Posterior vena cava (tissue), 2 donors: ENCODE data around the gene FEM1B. TPM values are rescaled to one million over a fixed set of nuclear protein-coding genes. Genes with fewer than 3 reads are reported as not detected.

ENCODE experiments used
- DNase-seq: peaks from one replicate; pipeline ENCODE4 v3.0.0-alpha.2; 2020; ENCODE audit warnings: low spot score
- intact Hi-C, 2 donors: fragments of 100-400 bp; cut with DNase I; formaldehyde crosslinking; loops; one replicate each; pipeline versions ENCODE4 v1.14.1 to v1.14.2; 2022 to 2023
- total RNA-seq, 2 donors: library from RNA; stranded (reverse); fragmentation: NEBNext Ultra II Directional; extraction: Animal tissue kit (Norgen Biotek cat#: 25700); gene quantifications; one replicate each; pipeline ENCODE4 v1.2.1, GENCODE V29; 2021
- donor health status: DM: yes; HTN: yes; CAD: no.
- donor health status: DM: yes; HTN: yes; CAD: no.

The FEM1B gene
- total RNA-seq, 2 donors from 2014 or later, result 98.5 to 138 TPM

DNA sequence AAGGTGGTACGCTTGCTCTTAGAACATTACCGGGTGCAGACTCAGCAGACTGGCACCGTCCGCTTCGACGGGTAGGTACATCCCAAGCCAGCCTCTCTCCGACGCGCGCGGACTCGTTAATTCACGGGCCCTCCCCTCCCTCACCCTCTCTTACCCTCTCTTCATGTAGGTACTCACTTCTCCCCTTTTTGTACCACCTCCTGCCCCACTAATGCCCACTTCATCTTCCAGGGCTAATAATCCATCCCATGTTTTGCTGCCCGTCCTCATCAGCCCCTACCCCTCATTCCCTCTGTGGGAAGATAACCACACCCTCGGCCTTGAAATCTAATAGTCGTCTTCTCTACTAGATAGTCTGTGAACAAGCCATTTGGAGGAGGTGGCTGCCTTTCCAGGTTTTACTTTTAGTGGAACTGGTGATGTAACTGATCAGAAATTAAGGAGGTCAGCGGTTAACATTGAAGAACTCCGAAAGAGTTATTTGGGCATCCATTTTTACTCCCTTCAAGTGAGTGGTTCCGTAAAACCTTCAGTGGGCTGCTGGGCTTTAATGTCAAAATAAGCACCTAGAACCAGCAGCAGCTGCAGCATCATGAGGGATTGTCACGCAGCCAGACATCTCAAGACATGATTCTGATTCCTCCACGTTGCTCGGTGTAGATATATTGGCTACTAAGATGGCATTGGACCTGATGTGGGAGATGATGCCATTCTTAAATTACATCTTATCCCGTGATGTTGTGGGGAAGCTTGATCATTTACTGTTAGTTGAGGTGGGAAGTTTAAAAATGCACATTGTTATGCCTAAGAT is 1.3 kb downstream of the FEM1B start:
- intact Hi-C loops, result no loop called here
- peak; percentile 85 for DNase-seq

DNA sequence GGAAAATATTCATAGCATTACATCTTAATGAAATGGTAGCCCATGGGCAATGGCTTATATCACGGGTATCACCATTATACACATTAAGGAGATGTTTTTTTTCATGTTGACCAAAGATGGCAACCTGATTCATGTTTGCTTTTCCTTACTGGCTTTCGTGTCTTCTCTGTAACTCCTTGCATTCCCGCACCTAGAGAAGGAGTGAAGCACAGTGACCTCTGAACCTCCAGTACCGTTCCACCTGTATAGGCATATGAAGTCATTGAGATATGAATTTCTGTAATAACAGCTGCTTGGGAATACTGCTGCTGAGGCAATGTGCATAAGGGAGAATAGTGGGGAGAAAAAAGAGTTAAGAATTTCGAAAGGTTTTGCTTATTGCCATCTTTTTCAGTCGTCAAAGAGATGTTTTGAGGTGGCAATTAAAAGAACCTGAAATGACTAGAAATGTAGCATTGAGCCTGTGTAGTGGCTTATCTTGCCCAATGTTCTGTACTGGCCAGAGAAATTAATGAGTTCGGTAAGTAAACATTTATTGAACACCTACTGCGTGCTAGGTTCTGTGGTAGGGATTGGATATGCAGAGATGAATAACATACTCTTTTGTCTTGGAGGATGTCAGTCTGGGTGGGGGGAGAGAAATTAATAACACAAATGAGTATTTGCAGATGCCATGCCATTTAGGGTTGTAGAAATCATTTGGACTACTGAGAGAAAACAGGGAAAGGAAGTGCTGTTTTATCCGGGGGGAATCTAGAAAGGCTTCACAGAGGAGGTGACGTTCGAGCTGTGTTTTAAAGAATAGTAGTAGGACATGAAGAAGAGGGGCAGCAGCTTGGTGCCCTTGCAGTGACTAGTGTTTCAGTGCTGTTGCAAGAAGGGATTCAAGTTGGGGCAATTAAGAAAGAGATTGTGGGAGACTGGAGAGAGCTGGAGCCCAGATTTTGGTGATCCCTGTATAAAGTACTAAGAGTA is 2.5 kb downstream of the FEM1B start:
- intact Hi-C loops, result no loop called here
- DNase-seq, result no peak

DNA sequence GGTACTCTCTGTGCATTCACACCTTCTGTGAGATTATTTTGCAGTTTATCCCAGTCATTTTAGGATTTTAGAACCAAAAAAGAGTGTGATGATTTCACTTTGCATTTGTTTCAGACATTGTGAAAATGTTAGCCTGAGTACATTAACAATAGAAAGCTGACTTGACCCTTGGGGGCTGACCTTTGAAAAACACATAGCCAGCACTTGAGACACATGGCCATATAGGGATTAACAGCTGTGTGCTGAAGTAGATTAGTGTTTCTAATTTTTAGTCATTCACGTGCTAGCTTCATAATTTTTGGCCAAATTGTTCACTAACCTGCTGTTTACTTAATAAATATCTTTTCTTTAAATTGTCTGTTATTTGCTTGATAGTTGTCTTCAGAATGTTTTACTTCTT is 3.5 kb downstream of the FEM1B start:
- intact Hi-C loops, result no loop called here
- no peak for DNase-seq

DNA sequence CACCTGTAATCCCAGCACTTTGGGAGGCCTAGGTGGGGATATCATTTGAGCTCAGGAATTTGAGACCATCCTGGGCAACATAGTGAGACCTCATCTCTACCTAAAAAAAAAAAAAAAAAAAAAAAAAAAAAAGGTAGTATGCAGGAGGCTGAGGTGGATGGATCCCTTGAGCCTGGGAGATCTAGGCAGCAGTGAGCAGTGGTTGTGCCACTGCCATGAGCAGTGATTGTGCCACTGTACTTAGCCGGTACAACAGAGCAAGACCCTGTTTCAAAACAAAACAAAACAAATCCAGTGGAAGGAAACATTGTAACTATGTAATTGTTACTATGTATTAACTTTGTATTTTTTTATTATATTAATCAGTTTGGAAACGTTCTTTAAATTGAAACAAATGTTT is 5.9 kb downstream of the FEM1B start:
- intact Hi-C loops, result no loop called here
- no peak for DNase-seq

DNA sequence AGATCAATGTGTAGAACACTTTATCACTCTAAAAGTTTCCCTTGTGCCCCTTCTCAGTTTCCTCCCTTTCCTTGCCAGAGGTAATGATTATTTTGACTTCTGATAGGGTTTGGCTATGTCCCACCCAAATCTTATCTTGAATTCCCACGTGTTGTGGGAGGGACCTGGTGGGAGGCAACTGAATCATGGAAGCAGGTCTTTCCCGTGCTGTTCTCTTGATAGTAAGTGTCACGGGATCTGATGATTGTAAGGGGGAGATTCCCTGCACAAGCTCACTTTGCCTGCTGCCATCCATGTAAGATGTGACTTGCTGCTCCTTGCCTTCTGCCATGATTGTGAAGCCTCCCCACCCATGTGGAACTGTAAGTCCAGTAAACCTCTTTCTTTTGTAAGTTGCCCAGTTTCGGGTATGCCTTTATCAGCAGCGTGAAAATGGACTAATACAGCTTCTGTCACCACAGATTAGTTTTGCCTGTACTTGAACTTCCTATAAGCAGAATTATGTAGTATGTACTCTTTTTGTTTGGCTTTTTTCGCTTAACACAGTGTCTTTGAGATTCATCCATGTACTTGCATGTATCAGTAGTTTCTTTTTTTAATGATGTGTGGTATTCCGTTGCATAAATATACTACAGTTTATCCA is 7.2 kb downstream of the FEM1B start:
- DNase-seq, result no peak
- intact Hi-C loops, result loop anchor here in 1 of 2 donors (5.0 kb wide), 1 partner anchor 32 kb away; no protein-coding TSS in a partner anchor

DNA sequence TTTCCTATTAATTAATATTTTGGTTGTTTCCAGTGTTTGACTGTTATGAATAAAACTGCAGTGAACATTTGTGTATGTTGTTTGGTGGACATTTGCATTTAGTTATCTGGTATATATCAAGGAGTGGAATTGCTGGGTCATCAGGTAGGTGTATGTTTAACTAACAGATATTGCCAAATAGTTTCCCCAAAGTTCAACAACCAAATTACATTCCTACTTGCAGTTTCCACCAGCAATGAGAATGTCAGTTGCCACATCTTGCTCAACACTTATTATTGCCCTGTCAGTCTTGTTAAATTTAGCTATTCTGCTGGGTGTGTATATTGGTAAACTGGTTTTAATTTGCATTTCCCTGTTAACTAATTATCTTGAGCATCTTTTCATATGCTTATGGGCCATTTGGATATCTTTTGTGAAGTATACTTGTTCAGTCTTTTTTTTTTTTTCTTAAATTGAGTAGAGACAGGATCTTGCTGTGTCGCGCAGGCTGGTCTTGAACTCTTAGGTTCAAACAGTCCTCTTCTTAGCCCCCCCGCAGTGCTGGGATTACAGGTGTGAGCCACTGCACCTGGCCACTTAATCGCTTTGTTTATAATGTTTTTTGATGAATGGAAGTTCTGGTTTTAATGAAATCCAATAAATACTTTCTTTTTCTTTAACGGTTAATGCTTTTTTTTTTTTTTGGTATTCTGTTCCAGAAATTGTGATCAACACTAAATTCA is 7.9 kb downstream of the FEM1B start:
- DNase-seq, result no peak
- intact Hi-C loops, result loop anchor here in 1 of 2 donors (5.0 kb wide), 1 partner anchor 33 kb away; no protein-coding TSS in a partner anchor

DNA sequence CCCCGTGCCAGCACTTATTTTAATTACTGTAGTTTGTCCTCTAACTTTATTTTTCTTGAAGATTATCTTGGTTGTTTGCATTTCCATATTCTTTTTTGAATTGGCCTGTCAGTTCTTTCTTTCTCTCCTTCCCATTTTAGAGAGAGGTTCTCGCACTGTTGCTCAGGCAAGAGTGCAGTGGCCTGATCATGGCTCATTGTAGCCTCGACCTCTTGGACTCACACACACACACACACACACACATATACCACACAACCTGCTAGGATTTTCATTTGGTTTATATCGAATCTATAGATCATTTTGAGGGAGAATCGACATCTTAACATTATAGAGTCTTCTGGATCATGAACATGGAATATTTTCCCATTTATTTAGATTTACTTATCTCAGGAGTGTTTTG is 8.7 kb downstream of the FEM1B start:
- intact Hi-C loops, result loop anchor here in 1 of 2 donors (5.0 kb wide), 1 partner anchor 34 kb away; no protein-coding TSS in a partner anchor
- no peak for DNase-seq

DNA sequence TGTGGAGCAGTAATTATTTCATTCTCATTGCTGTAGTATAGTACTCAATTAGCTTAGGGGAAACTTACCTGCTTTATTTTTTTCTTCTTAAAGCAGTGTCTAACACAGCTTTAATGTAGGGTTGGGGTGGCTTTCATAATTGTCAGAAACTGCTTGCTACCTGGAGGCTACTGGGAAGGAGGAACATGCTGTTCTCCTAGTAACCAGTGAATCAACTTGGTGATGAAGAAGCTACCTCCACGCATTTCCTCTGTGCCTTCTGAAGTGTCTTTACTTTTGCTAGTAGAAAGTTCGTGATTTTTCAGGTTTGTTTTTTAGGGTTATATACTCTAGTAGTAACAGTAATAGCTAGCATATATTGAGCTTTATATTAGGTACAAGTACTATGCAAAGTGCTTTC is 11.5 kb downstream of the FEM1B start:
- intact Hi-C loops, result loop anchor here in 1 of 2 donors (5.0 kb wide), 1 partner anchor 37 kb away; no protein-coding TSS in a partner anchor
- DNase-seq, result no peak

DNA sequence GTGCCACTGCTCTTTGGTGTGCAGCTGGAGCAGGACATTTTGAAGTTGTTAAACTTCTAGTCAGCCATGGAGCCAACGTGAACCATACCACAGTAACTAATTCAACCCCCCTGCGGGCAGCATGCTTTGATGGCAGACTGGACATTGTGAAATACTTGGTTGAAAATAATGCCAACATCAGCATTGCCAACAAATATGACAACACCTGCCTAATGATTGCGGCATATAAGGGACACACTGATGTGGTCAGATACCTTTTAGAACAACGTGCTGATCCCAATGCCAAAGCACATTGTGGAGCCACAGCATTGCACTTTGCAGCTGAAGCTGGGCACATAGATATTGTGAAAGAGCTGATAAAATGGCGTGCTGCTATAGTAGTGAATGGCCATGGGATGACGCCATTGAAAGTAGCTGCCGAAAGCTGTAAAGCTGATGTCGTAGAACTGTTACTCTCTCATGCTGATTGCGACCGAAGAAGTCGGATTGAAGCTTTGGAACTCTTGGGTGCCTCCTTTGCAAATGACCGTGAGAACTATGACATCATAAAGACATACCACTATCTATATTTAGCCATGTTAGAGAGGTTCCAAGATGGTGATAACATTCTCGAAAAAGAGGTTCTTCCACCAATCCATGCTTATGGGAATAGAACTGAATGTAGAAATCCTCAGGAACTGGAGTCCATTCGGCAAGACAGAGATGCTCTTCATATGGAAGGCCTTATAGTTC is 12.2 kb downstream of the FEM1B start:
- intact Hi-C loops, result loop anchor here in 1 of 2 donors (5.0 kb wide), 1 partner anchor 37 kb away; no protein-coding TSS in a partner anchor
- DNase-seq, result no peak

DNA sequence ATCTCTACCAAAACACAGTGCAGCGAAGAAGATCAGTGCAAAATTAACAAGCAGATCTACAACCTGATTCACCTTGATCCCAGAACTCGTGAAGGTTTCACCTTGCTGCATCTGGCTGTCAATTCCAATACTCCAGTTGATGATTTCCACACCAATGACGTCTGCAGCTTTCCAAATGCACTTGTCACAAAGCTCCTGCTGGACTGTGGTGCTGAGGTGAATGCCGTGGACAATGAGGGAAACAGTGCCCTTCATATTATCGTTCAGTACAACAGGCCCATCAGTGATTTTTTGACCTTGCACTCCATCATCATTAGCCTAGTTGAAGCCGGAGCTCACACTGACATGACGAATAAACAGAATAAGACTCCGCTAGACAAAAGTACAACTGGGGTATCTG is 13.2 kb downstream of the FEM1B start:
- intact Hi-C loops, result no loop called here
- DNase-seq, result no peak

DNA sequence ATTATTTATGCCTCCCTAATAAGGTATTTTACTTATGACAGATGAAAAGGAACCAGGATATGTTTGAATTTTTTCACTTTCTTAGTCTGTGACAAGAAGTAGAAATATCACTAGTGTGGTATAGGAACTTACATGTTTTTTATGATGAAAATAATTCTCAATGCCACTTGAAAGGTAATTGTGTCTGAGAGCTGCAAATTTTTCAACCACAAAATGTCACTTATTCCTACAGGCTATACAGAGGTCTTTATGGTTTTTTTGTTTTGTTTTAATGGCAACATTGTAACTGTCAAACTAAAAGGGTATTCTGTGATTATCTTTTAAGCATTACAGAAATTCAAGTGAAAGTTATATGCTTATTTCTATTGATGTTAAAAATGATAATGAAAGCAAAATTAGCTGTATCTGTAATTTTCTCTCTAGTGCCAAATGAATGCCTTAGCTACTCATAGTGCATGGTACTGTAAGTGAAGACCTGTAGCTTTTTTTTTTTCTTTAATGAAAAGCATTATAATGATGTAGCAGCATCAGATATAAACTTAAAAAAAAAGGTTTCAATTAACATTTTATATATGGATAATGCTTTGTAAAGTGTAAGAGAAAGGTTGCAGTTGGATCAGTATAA is 14.7 kb downstream of the FEM1B start:
- no peak for DNase-seq
- intact Hi-C loops, result no loop called here

DNA sequence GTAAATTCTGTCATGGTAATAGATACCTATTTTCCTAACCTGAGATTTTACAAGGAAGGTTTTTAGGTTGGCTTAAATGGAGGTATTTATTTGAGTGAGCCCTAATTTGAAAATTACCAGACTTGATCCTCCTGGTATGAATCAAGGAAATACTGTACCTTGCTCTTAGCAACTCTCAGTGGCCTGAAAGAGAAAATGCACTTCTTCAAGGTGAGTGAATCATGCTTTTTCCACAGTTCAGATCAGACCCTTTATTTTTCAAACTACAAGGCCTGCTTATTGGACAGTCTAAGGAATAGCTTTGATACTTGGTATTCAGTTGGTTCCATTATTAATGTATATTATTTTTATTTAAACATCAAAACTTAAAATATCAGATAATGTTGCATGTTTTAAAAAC is 15.4 kb downstream of the FEM1B start:
- no peak for DNase-seq
- intact Hi-C loops, result no loop called here

DNA sequence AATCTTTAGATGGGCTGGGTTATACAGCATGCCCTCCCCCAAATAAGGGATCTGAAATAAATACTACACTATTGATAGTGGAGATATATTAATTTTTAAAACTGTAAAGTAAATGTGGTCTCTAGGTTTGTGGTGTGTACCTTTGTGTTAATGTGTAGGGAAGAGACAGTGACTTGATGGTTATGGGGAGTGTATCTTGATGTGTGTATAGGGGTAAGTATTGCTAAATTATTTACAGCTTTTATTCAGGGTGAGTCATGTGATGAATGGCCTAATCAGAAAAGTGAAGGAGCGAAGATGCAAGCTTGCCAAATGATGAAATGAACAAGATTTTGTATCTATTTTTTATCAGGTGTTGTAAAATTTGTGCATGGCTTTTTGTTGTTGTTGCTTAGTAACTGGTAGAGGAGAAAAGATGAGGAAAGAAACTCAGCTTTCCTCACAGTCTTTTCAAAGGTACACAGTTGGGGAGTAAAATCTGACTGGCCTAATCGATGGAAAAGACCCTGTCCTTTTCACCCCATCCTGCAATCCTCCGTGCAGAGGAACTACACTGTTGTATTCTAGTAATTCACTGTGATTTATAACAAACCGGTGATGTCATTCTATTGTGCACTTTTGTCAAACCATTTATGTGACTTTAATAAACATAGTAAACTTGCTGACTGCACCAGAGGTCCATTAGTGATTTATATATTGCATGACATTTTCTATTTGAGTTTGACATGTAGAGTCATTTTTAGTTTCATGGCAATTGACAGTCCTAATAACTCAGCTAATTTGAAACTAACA is 17.7 kb downstream of the FEM1B start:
- intact Hi-C loops, result no loop called here
- no peak for DNase-seq

DNA sequence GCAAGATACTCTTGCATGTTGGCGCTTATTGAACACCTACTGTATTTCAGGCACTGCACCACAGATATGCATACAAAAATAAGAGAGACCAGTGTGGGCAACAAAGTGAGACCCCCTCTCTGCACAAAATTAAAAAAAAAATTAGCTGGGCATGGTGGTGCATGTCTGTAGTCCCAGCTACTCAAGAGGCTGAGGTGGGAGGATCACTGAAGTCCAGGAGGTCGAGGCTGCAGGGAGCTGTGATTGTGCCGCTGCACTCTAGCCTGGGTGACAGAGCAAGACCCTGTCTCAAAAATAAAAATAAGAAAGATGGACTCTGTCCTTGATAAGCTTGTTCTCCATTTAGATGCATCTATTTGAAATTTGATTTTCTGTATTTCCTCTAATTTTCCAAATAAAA is 20.8 kb downstream of the FEM1B start:
- no peak for DNase-seq
- intact Hi-C loops, result no loop called here

DNA sequence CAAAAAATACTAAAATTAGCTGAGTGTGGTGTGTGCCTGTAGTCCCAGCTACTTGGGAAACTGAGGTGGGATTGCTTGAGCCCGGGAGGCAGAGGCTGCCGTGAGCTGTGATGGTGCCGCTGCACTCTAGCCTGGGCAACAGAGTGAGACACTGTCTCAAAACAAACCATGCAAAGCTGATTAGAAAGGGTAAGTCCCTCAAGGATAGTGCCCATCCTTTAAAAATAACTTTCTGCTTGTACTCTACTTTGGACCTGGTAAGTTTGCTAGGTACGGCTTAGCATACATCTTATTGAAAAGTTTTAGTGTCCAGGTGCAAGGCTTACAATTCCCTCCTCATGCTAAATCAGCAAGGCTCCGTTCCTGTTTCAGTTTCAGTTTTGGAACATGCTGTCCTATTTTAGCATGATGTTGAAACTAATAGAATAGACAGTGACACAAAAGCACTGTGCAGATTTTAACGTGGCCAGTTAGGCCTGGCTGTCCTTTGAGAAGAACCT is 21.4 kb downstream of the FEM1B start:
- intact Hi-C loops, result no loop called here
- no peak for DNase-seq

DNA sequence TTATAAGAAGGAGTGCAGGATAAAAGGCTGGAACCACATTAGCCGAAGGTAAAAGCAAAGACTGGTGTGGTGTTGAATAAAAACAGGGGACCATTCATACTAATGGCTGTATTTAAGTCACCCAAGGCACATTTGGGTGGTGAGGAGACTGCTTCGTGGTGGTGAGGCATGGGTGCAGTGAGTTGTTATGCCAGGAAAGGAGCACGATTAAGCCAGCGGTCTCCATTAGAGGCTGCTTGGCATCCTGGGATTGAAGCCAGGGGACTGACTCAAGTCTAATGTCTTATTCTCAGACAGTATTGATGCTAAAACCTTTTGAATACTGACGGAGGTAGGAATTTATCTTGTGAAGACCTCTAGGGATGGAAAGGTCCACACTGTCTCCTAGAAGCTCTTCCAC is 21.9 kb downstream of the FEM1B start:
- intact Hi-C loops, result no loop called here
- DNase-seq, result no peak
